WI38 (cell line): ENCODE measurements around the gene CYP2C18.
"Not testable (repeated sequence)": the region's sequence is repeated elsewhere in the genome, so short reads cannot be mapped to it uniquely, and the experiment has no call there.

Experiments
- H3K4me3 ChIP-seq: 2 replicates; pipeline ENCODE4 v1.5.1; 2011; ENCODE audit warnings: low read depth, mild to moderate bottlenecking, control low read depth, low read length
- CTCF ChIP-seq: IDR thresholded peaks from 2 replicates; pipeline ENCODE4 v1.5.1; 2012; ENCODE audit warnings: low read depth, mild to moderate bottlenecking, control low read depth, low read length

The CYP2C18 gene

DNA sequence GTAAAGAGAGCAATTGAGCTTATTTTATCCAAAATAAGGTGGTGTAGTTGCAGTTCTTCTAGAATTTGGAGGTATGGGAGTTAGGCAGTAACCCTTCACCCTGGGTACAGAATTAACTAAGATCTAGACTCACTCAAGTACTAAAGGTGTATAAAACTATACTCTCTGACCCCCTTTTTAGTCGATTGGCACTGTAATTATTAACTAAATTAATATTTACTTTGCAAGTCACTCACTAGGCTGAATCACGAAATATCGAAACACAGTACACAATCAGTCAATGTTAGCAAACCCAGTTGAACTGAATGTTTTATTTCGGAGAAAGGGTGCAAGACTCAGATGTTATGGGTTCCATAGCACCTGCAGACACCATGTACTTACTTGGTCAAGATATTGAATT is 64.3 kb downstream of the CYP2C18 start:
- H3K4me3 ChIP-seq = no peak overlapping the region
- TF ChIP-seq CTCF = no peak

- TF ChIP-seq CTCF = no peak
- H3K4me3 ChIP-seq = no peak overlapping the region
Observed at GRCh38 chr10:94757916-94758315, 74.4 kb downstream of the CYP2C18 start.

DNA sequence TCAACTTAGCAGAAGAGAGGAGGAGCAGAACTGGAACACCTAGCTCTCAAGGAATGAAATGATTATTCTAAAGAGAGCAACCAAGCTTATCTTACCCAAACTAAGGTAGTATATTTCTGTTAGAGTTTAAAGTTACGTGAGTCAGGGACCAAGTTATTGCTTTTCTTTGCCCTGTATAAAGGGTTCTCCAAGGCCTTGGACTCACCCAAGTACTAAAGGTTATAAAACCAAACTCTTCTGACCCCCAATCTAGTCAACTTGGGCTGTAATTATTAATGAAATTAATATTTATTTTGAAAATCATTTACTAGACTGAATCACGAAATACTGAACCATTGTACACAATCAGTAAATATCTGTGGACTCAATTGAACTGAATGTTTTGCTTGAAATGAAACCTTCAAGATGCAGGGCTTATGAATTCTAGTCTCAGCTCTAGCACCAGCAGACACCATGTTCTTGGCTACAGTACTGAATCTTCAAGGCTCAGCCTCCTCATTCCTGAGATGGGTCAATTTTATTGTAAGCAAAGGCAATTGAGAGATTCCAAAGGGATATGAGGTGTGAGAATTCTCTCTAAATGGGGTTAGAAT is 77.2 kb downstream of the CYP2C18 start:
- H3K4me3 ChIP-seq = no peak overlapping the region

DNA sequence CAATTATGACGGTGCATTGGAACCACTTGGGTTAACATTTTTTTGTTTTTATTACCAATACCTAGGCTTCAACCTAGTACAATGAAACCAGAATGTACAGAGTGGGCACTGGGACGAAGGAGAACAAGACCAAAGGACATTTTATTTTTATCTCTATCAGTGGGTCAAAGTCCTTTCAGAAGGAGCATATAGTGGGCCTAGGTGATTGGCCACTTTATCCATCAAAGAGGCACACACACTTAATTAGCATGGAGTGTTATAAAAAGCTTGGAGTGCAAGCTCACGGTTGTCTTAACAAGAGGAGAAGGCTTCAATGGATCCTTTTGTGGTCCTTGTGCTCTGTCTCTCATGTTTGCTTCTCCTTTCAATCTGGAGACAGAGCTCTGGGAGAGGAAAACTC is 78.9 kb downstream of the CYP2C18 start, which contains the start of gene CYP2C19:
Gene CYP2C19 (plus strand): TSS at position 289 of the 400 bp plus-strand sequence. CDS start 25 bp downstream, at position 314.
- no peak for TF ChIP-seq CTCF
- H3K4me3 ChIP-seq = no peak within 1 kb of the TSS

More for the DNA sequence above, 77.2 kb downstream of the CYP2C18 start:
- no peak for TF ChIP-seq CTCF

GRCh38 chr10:94775425-94775824 is 91.9 kb downstream of the CYP2C18 start:
- not testable (repeated sequence) for H3K4me3 ChIP-seq

DNA sequence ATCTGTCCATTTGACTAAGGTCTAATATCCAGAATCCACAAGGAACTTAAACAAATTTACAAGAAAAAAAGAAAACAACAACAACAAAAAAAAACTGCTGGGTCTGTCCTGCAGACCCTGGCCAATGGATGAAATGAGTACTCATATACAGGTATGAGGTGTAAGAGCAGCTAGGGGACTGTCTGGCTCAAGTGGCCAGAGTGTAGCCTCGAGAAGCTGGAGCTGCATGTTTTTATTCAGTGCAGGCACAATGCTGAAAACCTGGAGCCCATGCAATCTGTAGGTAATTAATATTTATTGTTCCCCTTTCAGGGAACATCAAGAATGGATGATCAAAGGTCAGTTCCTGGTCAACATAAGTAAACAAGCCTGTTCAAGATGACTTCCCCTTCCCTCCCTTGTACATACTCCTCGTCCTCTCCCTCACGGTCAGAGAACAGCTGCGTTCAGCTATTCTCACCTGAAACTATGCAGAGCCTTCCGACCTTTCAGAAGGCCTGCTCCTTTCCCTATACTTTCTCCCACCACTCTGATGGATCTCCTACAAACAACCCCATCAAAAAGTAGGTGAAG is 94.4 kb downstream of the CYP2C18 start:
- no peak overlapping the region for H3K4me3 ChIP-seq
- TF ChIP-seq CTCF = no peak

- H3K4me3 ChIP-seq = no peak overlapping the region
- TF ChIP-seq CTCF = no peak
Observed at GRCh38 chr10:94780844-94781243, 97.3 kb downstream of the CYP2C18 start.

DNA sequence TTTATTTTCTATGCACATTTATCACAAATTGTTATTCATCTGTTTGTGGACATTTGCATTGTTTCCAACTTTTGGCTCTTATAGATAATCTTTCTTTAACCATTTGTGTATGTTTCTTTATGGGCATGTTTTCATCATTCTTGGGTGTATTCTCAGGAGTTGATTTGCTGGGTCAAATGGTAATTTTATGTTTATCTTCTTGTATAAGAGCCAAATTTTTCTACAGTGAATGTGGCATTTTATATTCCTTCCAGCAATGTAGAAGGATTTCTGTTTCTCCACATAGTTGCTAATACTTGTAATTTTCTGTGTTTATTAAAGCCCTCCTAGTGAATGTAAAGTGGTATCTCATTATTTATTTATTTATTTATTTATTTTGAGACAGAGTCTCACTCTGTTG is 100.7 kb downstream of the CYP2C18 start:
- TF ChIP-seq CTCF = no peak

More for the DNA sequence above, 100.7 kb downstream of the CYP2C18 start:
- H3K4me3 ChIP-seq = no peak overlapping the region
